H1 (cell line): Measurements from ENCODE around the gene PBX3. TPM values are rescaled to one million over a fixed set of nuclear protein-coding genes. Genes with fewer than 3 reads are reported as not detected.

Experiments used
- CTCF ChIA-PET: fragments of 300-600 bp; sonication (Branson Sonifier 250); formaldehyde crosslinking; loops from one replicate; lab custom pipeline; 2021; ENCODE audit not compliant: partially characterized antibody; lab: Charles Lee
- POLR2A ChIA-PET: fragments of 300-600 bp; sonication (Branson Sonifier 250); formaldehyde crosslinking; loops from one replicate; lab custom pipeline; 2021; ENCODE audit warnings: inconsistent platforms; ENCODE audit not compliant: partially characterized antibody; lab: Charles Lee
- DNase-seq, 2 experiments: peaks; one replicate each; pipeline versions ENCODE4 v3.0.0 to v3.0.0-alpha.2; 2010 to 2022; ENCODE audit warnings: low spot score in 2 of 2, low read depth in 1 of 2, mixed read lengths in 1 of 2
- FAIRE-seq: peaks from 2 replicates; lab custom pipeline; 2011; peaks lifted over from hg19 to GRCh38; lab: Jason Lieb, UNC
- H2AFZ ChIP-seq: 2 replicates; pipeline ENCODE4 v1.8.1; 2012; ENCODE audit warnings: low read length, inconsistent platforms
- H2AK5ac ChIP-seq: 2 replicates; pipeline ENCODE4 v1.6.1; 2013; ENCODE audit warnings: low read depth, low read length
- H2BK120ac ChIP-seq: replicated peaks from 2 replicates; pipeline ENCODE3; 2013; ENCODE audit warnings: low read depth, low read length, inconsistent platforms
- H2BK12ac ChIP-seq: 2 replicates; pipeline ENCODE4 v1.6.1; 2013; ENCODE audit warnings: low read depth, low read length
- H2BK15ac ChIP-seq: 2 replicates; pipeline ENCODE4 v1.6.1; 2013; ENCODE audit warnings: low read length
- H2BK20ac ChIP-seq: 2 replicates; pipeline ENCODE4 v1.6.1; 2013; ENCODE audit warnings: low read length
- H2BK5ac ChIP-seq: 2 replicates; pipeline ENCODE4 v1.6.1; 2013; ENCODE audit warnings: low read depth, low read length
- H3K14ac ChIP-seq: 2 replicates; pipeline ENCODE4 v1.6.1; 2013; ENCODE audit warnings: inconsistent platforms; ENCODE audit not compliant: insufficient read length
- H3K18ac ChIP-seq: 2 replicates; pipeline ENCODE4 v1.6.1; 2013; ENCODE audit warnings: low read length; ENCODE audit errors: extremely low read depth
- H3K23ac ChIP-seq: 2 replicates; pipeline ENCODE4 v1.6.1; 2013; ENCODE audit warnings: inconsistent platforms; ENCODE audit not compliant: insufficient read length
- H3K23me2 ChIP-seq: 2 replicates; pipeline ENCODE4 v1.6.1; 2013; ENCODE audit warnings: low read depth, low read length
- H3K27ac ChIP-seq: 2 replicates; pipeline ENCODE4 v1.6.1; 2011; ENCODE audit warnings: low read depth, low read length, inconsistent platforms
- H3K27me3 ChIP-seq, 4 experiments: replicated peaks in 1 of 4; 1 replicate in 1 of 4; 2 replicates in 3 of 4; pipeline versions ENCODE4 v1.6.1 to v1.8.1; 2011 to 2013; ENCODE audit warnings: low read length in 3 of 4, mild to moderate bottlenecking in 3 of 4, inconsistent platforms in 2 of 4, mixed read lengths in 2 of 4, moderate library complexity in 1 of 4; ENCODE audit not compliant: control insufficient read depth in 3 of 4, insufficient read depth in 3 of 4; ENCODE audit errors: extremely low read depth in 1 of 4
- H3K36me3 ChIP-seq, 4 experiments: 2 replicates each; pipeline versions ENCODE4 v1.6.1 to v1.8.1; 2011 to 2013; ENCODE audit warnings: mild to moderate bottlenecking in 4 of 4, low read length in 3 of 4, moderate library complexity in 2 of 4, control low read depth in 1 of 4, inconsistent platforms in 1 of 4; ENCODE audit not compliant: insufficient read depth in 4 of 4, control insufficient read depth in 2 of 4
- H3K4ac ChIP-seq: replicated peaks from 2 replicates; pipeline ENCODE3; 2013; ENCODE audit warnings: low read length, low read depth, mixed read lengths, inconsistent platforms; ENCODE audit not compliant: insufficient read length
- H3K4me1 ChIP-seq, 4 experiments: replicated peaks in 1 of 4; 1 replicate in 1 of 4; 2 replicates in 3 of 4; pipeline versions ENCODE4 v1.6.1 to v1.8.1; 2011 to 2013; ENCODE audit warnings: low read length in 3 of 4, inconsistent platforms in 2 of 4, mixed read lengths in 1 of 4; ENCODE audit not compliant: insufficient read depth in 4 of 4, control insufficient read depth in 3 of 4
- H3K4me2 ChIP-seq, 2 experiments: 2 replicates each; pipeline versions ENCODE4 v1.6.1 to v1.8.1; 2011 to 2013; ENCODE audit warnings: low read depth in 2 of 2, low read length in 2 of 2, control low read depth in 1 of 2, inconsistent platforms in 1 of 2, mild to moderate bottlenecking in 1 of 2; ENCODE audit not compliant: insufficient read depth in 1 of 2
- H3K4me3 ChIP-seq, 4 experiments: fragments of 200-600, 300-600 bp in 1 of 4; sonication (generic), shearing (Covaris generic), sonication (Bioruptor Twin) in 1 of 4; 2 replicates each; pipeline versions ENCODE4 v1.5.1 to v1.8.1; 2011 to 2016; ENCODE audit warnings: low read length in 4 of 4, low read depth in 3 of 4, control low read depth in 2 of 4, inconsistent platforms in 2 of 4, mild to moderate bottlenecking in 2 of 4, mixed read lengths in 1 of 4, moderate library complexity in 1 of 4; ENCODE audit not compliant: insufficient read depth in 2 of 4; ENCODE audit errors: extremely low read depth in 1 of 4
- H3K56ac ChIP-seq: replicated peaks from 2 replicates; pipeline ENCODE3; 2013; ENCODE audit warnings: low read depth, mild to moderate bottlenecking, mixed read lengths, low read length, inconsistent platforms; ENCODE audit not compliant: insufficient read length
- H3K79me1 ChIP-seq: 2 replicates; pipeline ENCODE4 v1.6.1; 2013; ENCODE audit warnings: low read depth, low read length, control low read depth
- H3K79me2 ChIP-seq, 2 experiments: 2 replicates each; pipeline versions ENCODE4 v1.6.1 to v1.8.1; 2012 to 2013; ENCODE audit warnings: low read length in 2 of 2, mild to moderate bottlenecking in 2 of 2, inconsistent platforms in 1 of 2; ENCODE audit not compliant: insufficient read depth in 2 of 2, control insufficient read depth in 1 of 2
- H3K9ac ChIP-seq, 4 experiments: replicated peaks in 1 of 4; 1 replicate in 1 of 4; 2 replicates in 3 of 4; pipeline versions ENCODE4 v1.6.1 to v1.8.1; 2011 to 2013; ENCODE audit warnings: low read depth in 3 of 4, low read length in 3 of 4, control low read depth in 2 of 4, mild to moderate bottlenecking in 2 of 4, moderate library complexity in 2 of 4, inconsistent platforms in 1 of 4; ENCODE audit errors: extremely low read depth in 1 of 4
- H3K9me3 ChIP-seq, 2 experiments: 2 replicates each; pipeline versions ENCODE4 v1.6.1 to v1.8.1; 2012 to 2013; ENCODE audit warnings: mild to moderate bottlenecking in 2 of 2, moderate library complexity in 2 of 2, control low read depth in 1 of 2, inconsistent platforms in 1 of 2, low read depth in 1 of 2, low read length in 1 of 2, mixed read lengths in 1 of 2; ENCODE audit not compliant: insufficient read depth in 2 of 2
- H4K20me1 ChIP-seq, 2 experiments: replicated peaks in 1 of 2; 2 replicates each; pipeline versions ENCODE3 to v1.8.1; 2011 to 2013; ENCODE audit warnings: inconsistent platforms in 2 of 2, low read length in 2 of 2, mild to moderate bottlenecking in 1 of 2; ENCODE audit not compliant: insufficient read depth in 2 of 2, control insufficient read depth in 1 of 2
- H4K5ac ChIP-seq: 2 replicates; pipeline ENCODE4 v1.6.1; 2013; ENCODE audit warnings: low read length, low read depth, mixed read lengths, inconsistent platforms; ENCODE audit not compliant: insufficient read length
- H4K8ac ChIP-seq: 2 replicates; pipeline ENCODE4 v1.8.0; 2013; ENCODE audit warnings: mild to moderate bottlenecking, moderate library complexity, low read length, inconsistent platforms; ENCODE audit not compliant: insufficient read depth; ENCODE audit errors: extremely low read depth
- H4K91ac ChIP-seq: replicated peaks from 2 replicates; pipeline ENCODE3; 2013; ENCODE audit warnings: low read length, mixed read lengths, inconsistent platforms; ENCODE audit not compliant: insufficient read length
- CEBPB ChIP-seq: IDR thresholded peaks from 2 replicates; pipeline ENCODE4 v1.6.1; 2012; ENCODE audit warnings: low read depth, low read length
- GTF2F1 ChIP-seq: IDR thresholded peaks from 2 replicates; pipeline ENCODE4 v1.6.1; 2012; ENCODE audit warnings: low read depth, low read length, improper control_type of control experiment, borderline replicate concordance
- HDAC6 ChIP-seq: IDR thresholded peaks from one replicate; pipeline ENCODE4 v1.7.1; 2012; ENCODE audit warnings: low read depth, mild to moderate bottlenecking, inconsistent platforms, low read length, moderate library complexity
- JUND ChIP-seq: IDR thresholded peaks from 2 replicates; pipeline ENCODE4 v1.6.1; 2011; ENCODE audit warnings: mild to moderate bottlenecking, improper control_type of control experiment, low read length
- TBP ChIP-seq: IDR thresholded peaks from 2 replicates; pipeline ENCODE4 v1.6.1; 2011; ENCODE audit warnings: low read depth, low read length, improper control_type of control experiment
- TEAD4 ChIP-seq: IDR thresholded peaks from 2 replicates; pipeline ENCODE4 v1.6.1; 2012; ENCODE audit warnings: low read depth, low read length, inconsistent platforms, mixed read lengths
- YY1 ChIP-seq: IDR thresholded peaks from 2 replicates; pipeline ENCODE4 v1.6.1; 2011; ENCODE audit warnings: low read depth, mild to moderate bottlenecking, low read length
- WGBS, 2 experiments: shearing (Covaris generic) in 1 of 2; methylation state at CpG; one replicate each; pipeline versions ENCODE4 v1.1.6 to v1.1.7; 2013 to 2015; ENCODE audit warnings: low lambda C conversion rate in 2 of 2, mixed read lengths in 2 of 2, inconsistent platforms in 1 of 2, low coverage in 1 of 2, missing lambda C conversion rate in 1 of 2; ENCODE audit not compliant: insufficient replicate concordance in 2 of 2, insufficient coverage in 1 of 2, insufficient read length in 1 of 2; ENCODE audit errors: extremely low coverage in 1 of 2, missing lambda C conversion rate in 1 of 2; 5-methylcytosine and 5-hydroxymethylcytosine counted together
- polyA plus RNA-seq, 7 experiments: library from polyadenylated mRNA; depleted of rRNA in 3 of 7; stranded (reverse) in 5 of 7; unstranded in 2 of 7; fragments of >200 nt in 5 of 7; fragments of 200-250 nt in 2 of 7; gene quantifications; 1 replicate in 5 of 7; 2 replicates in 1 of 7; 4 replicates in 1 of 7; pipeline versions ENCODE4 v1.2.1 to v1.2.3, GENCODE V29; 2011 to 2013; ENCODE audit warnings: missing spikeins in 2 of 7, mixed read lengths in 2 of 7
- total RNA-seq: library from RNA; stranded (reverse); fragmentation: NEBNext Ultra II Directional; extraction: Animal tissue kit (Norgen Biotek cat#: 25700); gene quantifications from 2 replicates; pipeline ENCODE4 v1.2.1, GENCODE V29; 2021

The PBX3 gene
- total and polyA plus RNA-seq, 2 of the 8 experiments (the other 6 are each of a cell fraction or from before 2014, with no cell fraction given), result 22.7 to 44.3 TPM

GRCh38 chr9:125893277-125893676 is 146.1 kb downstream of the PBX3 start:
- Histone ChIP-seq H4K5ac (no peak overlapping the region), H3K36me3 (no peaks in the 10 kb centered on the region), H2BK15ac (no peak overlapping the region), H3K9me3 (no peaks in the 10 kb centered on the region), H3K4me3 (no peak overlapping the region), H4K91ac (no peak overlapping the region), H3K27ac (no peak overlapping the region), H4K20me1 (no peaks in the 10 kb centered on the region), H3K56ac (no peak overlapping the region), H3K23ac (no peak overlapping the region), H2BK120ac (no peak overlapping the region), H3K27me3 (no peaks in the 10 kb centered on the region), H2AK5ac (no peak overlapping the region), H2AFZ (no peak overlapping the region), H3K18ac (no peak overlapping the region), H3K23me2 (peaks cover 2% of the 10 kb centered on the region; the same call in 1 of the 2 replicates), H2BK20ac (no peak overlapping the region), H3K79me2 (peaks cover 0 to 77% of the 10 kb centered on the region in 2 experiments; a peak in 2 of 4 replicates), H3K4ac (no peak overlapping the region), H3K79me1 (no peaks in the 10 kb centered on the region), H3K4me1 (peaks cover 5 to 21% (median 14%) of the 10 kb centered on the region in 4 experiments)
- FAIRE-seq (no peak), DNase-seq (no peak)
- CTCF ChIA-PET, result interaction anchor here (0.8 kb wide), 1 partner anchor 9 kb away, joined by 3 read pairs; no protein-coding TSS in a partner anchor
- WGBS, 2 experiments, result 73% methylated on average over 2 of the region's 2 CpGs; no CpG with 5 or more reads in 1 of the 2 experiments
- no peak for TF ChIP-seq JUND
- TF ChIP-seq TEAD4, result no peak
- TF ChIP-seq GTF2F1, result no peak
- no peak for TF ChIP-seq HDAC6
- TF ChIP-seq YY1, result no peak
- TF ChIP-seq TBP, result no peak
- no peak for TF ChIP-seq CEBPB
- TF ChIP-seq, all 59 proteins: peak for 0
- Histone ChIP-seq H4K8ac (no peak overlapping the region), H3K14ac (no peak overlapping the region), H2BK5ac (no peak overlapping the region), H2BK12ac (no peak overlapping the region), H3K9ac (no peak overlapping the region), H3K4me2 (no peak overlapping the region)
- POLR2A ChIA-PET, result interaction anchor here (1.0 kb wide), 1 partner anchor 8 kb away, joined by 5 read pairs; no protein-coding TSS in a partner anchor
